Stomach (tissue), 4 donors: ENCODE measurements around the gene GAL3ST2.

Source experiments
- CTCF ChIP-seq, 7 experiments: fragments of 450-650 bp in 4 of 7; fragments of 200-600 bp in 3 of 7; sonication (generic) in 3 of 7; IDR thresholded peaks; one replicate each; pipeline ENCODE4 v1.5.1; 2016 to 2019; ENCODE audit warnings: antibody characterized with exemption in 7 of 7, control low read depth in 2 of 7, mild to moderate bottlenecking in 1 of 7
- POLR2AphosphoS5 ChIP-seq, 3 donors: sonication (generic); formaldehyde crosslinking; IDR thresholded peaks; one replicate each; pipeline ENCODE4 v1.6.1; 2016; ENCODE audit warnings: antibody characterized with exemption in 3 of 3

GRCh38 chr2:241788135-241788534 lies 11.5 kb downstream of the GAL3ST2 start:
- TF ChIP-seq CTCF (IDR thresholded peaks at IDR 0.05) (no peak), POLR2AphosphoS5 (IDR thresholded peaks at IDR 0.05) (no peak)
